H1 (cell line): Measurements from ENCODE around the gene CSNK1G2. TPM values are rescaled to one million over a fixed set of nuclear protein-coding genes. Genes with fewer than 3 reads are reported as not detected.

ENCODE experiments used
- ATF3 ChIP-seq: IDR thresholded peaks from 2 replicates; pipeline ENCODE4 v1.6.1; 2011; ENCODE audit warnings: low read depth, mild to moderate bottlenecking, low read length; ENCODE audit not compliant: insufficient read depth
- BRCA1 ChIP-seq: IDR thresholded peaks from 2 replicates; pipeline ENCODE4 v1.6.1; 2012; ENCODE audit warnings: low read depth, low read length, improper control_type of control experiment
- CBX5 ChIP-seq: fragments of 300-800, 300-1000 bp; sonication (generic); IDR thresholded peaks from 2 replicates; pipeline ENCODE4 v1.7.1; 2016; ENCODE audit warnings: antibody characterized with exemption, low read length, low read depth
- CBX8 ChIP-seq: fragments of 300-800, 300-1000 bp; sonication (generic); IDR thresholded peaks from 2 replicates; pipeline ENCODE4 v1.7.1; 2016; ENCODE audit warnings: low read depth, low read length, borderline replicate concordance
- CREB1 ChIP-seq: IDR thresholded peaks from 2 replicates; pipeline ENCODE4 v1.6.1; 2012; ENCODE audit warnings: inconsistent platforms
- MAX ChIP-seq: IDR thresholded peaks from 2 replicates; pipeline ENCODE4 v1.6.1; 2012; ENCODE audit warnings: inconsistent platforms
- TAF7 ChIP-seq: optimal IDR thresholded peaks from 2 replicates; pipeline ENCODE3; 2011; ENCODE audit warnings: low read depth, mild to moderate bottlenecking, inconsistent platforms, low read length, moderate library complexity, borderline replicate concordance
- USF2 ChIP-seq: IDR thresholded peaks from 2 replicates; pipeline ENCODE4 v1.6.1; 2011; ENCODE audit warnings: low read length, improper control_type of control experiment
- polyA plus RNA-seq, 7 experiments: library from polyadenylated mRNA; depleted of rRNA in 3 of 7; stranded (reverse) in 5 of 7; unstranded in 2 of 7; fragments of >200 nt in 5 of 7; fragments of 200-250 nt in 2 of 7; gene quantifications; 1 replicate in 5 of 7; 2 replicates in 1 of 7; 4 replicates in 1 of 7; pipeline versions ENCODE4 v1.2.1 to v1.2.3, GENCODE V29; 2011 to 2013; ENCODE audit warnings: missing spikeins in 2 of 7, mixed read lengths in 2 of 7
- total RNA-seq: library from RNA; stranded (reverse); fragmentation: NEBNext Ultra II Directional; extraction: Animal tissue kit (Norgen Biotek cat#: 25700); gene quantifications from 2 replicates; pipeline ENCODE4 v1.2.1, GENCODE V29; 2021

CSNK1G2 gene
- total and polyA plus RNA-seq, 2 of the 8 experiments (the other 6 are each of a cell fraction or from before 2014, with no cell fraction given), result 99.5 to 130 TPM

- TF ChIP-seq MAX, result no peak
- TF ChIP-seq ATF3, result no peak
- no peak for TF ChIP-seq CBX8
- no peak for TF ChIP-seq BRCA1
- no peak for TF ChIP-seq USF2
- no peak for TF ChIP-seq CREB1
- TF ChIP-seq CBX5, result no peak
- no peak for TF ChIP-seq TAF7
Measured at GRCh38 chr19:1921825-1922224, 19.1 kb upstream of the CSNK1G2 start (continued).
